Measurements from ENCODE around the gene TSHZ2. TPM values are rescaled to one million over a fixed set of nuclear protein-coding genes. Genes with fewer than 3 reads are reported as not detected.

The TSHZ2 gene
- total RNA-seq, 4 donors from 2014 or later: 28.6 to 40.1 (median 35.5) TPM

- TF ChIP-seq CTCF (IDR thresholded peaks at IDR 0.05; ENCODE audit: low read depth): no peak
Measured at GRCh38 chr20:53243152-53243551, 271.0 kb downstream of the TSHZ2 start.

DNA sequence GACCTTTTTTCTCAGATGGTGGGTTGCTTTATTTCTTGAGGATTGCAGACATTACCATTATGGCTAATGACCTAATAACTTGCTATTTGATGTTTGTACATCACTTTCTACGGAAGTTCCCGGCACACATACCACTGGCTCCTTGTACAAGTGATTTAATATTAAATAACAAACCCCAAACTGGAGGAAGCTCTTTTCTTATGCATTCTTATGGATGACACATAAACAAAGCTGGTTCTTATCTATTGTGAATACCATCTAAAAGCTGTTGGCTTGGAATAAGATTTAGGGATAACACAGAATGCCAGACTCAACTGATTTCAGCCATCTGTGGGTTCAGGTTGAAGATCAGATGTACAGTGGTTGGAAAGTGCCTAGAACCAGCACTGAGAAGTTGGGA lies 272.6 kb downstream of the TSHZ2 start:
- no peak for TF ChIP-seq CTCF (IDR thresholded peaks at IDR 0.05; ENCODE audit: low read depth)

GRCh38 chr20:53245574-53245973 lies 273.4 kb downstream of the TSHZ2 start:
- TF ChIP-seq CTCF (IDR thresholded peaks at IDR 0.05; ENCODE audit: low read depth): no peak

GRCh38 chr20:53247468-53248103 lies 275.4 kb downstream of the TSHZ2 start:
- TF ChIP-seq CTCF (IDR thresholded peaks at IDR 0.05; ENCODE audit: low read depth): no peak

DNA sequence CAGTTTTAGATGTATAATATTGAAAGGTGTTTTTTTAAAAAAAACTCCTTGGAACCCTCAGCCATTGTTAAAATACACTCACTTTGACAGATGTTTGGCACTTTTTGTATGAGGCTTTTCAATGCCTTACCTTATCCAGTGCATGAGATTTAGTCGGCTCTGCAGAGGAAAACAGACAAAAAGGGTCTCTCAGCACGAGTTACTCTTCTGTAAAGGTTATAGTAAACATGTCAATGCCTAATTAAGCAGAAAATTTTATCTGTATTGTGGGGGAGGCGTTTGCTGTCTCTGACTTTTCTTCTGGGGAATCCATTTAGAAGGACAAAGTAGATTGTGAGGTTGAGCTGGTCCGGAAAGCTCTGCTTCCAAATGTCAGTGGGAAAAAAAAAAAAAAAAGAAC lies 278.3 kb downstream of the TSHZ2 start:
- no peak for TF ChIP-seq CTCF (IDR thresholded peaks at IDR 0.05; ENCODE audit: low read depth)

- TF ChIP-seq CTCF (IDR thresholded peaks at IDR 0.05; ENCODE audit: low read depth): no peak
Measured at GRCh38 chr20:53252002-53252401, 279.8 kb downstream of the TSHZ2 start.

DNA sequence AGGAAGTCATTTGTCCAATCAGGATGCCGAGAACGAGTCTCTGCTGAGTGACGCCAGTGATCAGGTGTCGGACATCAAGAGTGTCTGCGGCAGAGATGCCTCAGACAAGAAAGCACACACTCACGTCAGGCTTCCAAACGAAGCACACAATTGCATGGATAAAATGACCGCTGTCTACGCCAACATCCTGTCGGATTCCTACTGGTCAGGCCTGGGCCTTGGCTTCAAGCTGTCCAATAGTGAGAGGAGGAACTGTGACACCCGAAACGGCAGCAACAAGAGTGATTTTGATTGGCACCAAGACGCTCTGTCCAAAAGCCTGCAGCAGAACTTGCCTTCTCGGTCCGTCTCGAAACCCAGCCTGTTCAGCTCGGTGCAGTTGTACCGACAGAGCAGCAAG lies 281.5 kb downstream of the TSHZ2 start:
- no peak for TF ChIP-seq CTCF (IDR thresholded peaks at IDR 0.05; ENCODE audit: low read depth)
